Activated CD4-positive, alpha-beta memory T cell treated with anti-CD3 and anti-CD28 coated beads for 36 hours (primary cell): ENCODE data around the gene C1GALT1. TPM values are rescaled to one million over a fixed set of nuclear protein-coding genes. Genes with fewer than 3 reads are reported as not detected.
"Not testable (repeated sequence)": the region's sequence is repeated elsewhere in the genome, so short reads cannot be mapped to it uniquely, and the experiment has no call there.

Source experiments
- CTCF ChIA-PET: fragments of 350-600 bp; sonication (Branson Sonifier 250); formaldehyde crosslinking; loops from one replicate; lab custom pipeline; 2021; ENCODE audit warnings: antibody characterized with exemption, inconsistent platforms; lab: Charles Lee
- POLR2A ChIA-PET: fragments of 350-600 bp; sonication (Branson Sonifier 250); formaldehyde crosslinking; loops from one replicate; lab custom pipeline; 2021; ENCODE audit warnings: antibody characterized with exemption; lab: Charles Lee
- DNase-seq: peaks from one replicate; pipeline ENCODE4 v3.0.0-alpha.2; 2020
- H3K27ac Mint-ChIP-seq: one replicate; pipeline ENCODE4 v1.8.0; 2021; ENCODE audit warnings: mixed read lengths
- H3K27me3 Mint-ChIP-seq: one replicate; pipeline ENCODE4 v1.8.0; 2021; ENCODE audit warnings: mixed read lengths
- H3K36me3 Mint-ChIP-seq: one replicate; pipeline ENCODE4 v1.8.0; 2021; ENCODE audit warnings: mixed read lengths
- H3K4me1 Mint-ChIP-seq: one replicate; pipeline ENCODE4 v1.8.0; 2021; ENCODE audit warnings: low read depth, mixed read lengths
- H3K4me3 Mint-ChIP-seq: one replicate; pipeline ENCODE4 v1.8.0; 2021; ENCODE audit warnings: mild to moderate bottlenecking, mixed read lengths
- H3K9me3 Mint-ChIP-seq: one replicate; pipeline ENCODE4 v1.8.0; 2021; ENCODE audit warnings: mixed read lengths
- intact Hi-C: fragments of 100-400 bp; cut with micrococcal nuclease; formaldehyde crosslinking; loops from one replicate; pipeline ENCODE4 v1.15.1; 2023
- total RNA-seq, 2 experiments: library from RNA; stranded (reverse); gene quantifications; one replicate each; pipeline ENCODE4 v1.2.3, GENCODE V29; 2021

C1GALT1 gene
- total RNA-seq, 2 experiments from 2014 or later = 34.1 to 36.7 TPM

- Mint-ChIP-seq H3K4me1 (peaks cover 25% of the 10 kb centered on the region), H3K4me3 (no peak overlapping the region), H3K27ac (no peak overlapping the region), H3K27me3 (no peaks in the 10 kb centered on the region), H3K9me3 (no peaks in the 10 kb centered on the region), H3K36me3 (peaks cover 16% of the 10 kb centered on the region)
- DNase-seq = peak; percentile 13
- ChIA-PET CTCF (no interaction called here), POLR2A (no interaction called here)
- intact Hi-C loops = no loop called here
These were observed 40.9 kb downstream of the C1GALT1 start for GRCh38 chr7:7223250-7223649.

DNA sequence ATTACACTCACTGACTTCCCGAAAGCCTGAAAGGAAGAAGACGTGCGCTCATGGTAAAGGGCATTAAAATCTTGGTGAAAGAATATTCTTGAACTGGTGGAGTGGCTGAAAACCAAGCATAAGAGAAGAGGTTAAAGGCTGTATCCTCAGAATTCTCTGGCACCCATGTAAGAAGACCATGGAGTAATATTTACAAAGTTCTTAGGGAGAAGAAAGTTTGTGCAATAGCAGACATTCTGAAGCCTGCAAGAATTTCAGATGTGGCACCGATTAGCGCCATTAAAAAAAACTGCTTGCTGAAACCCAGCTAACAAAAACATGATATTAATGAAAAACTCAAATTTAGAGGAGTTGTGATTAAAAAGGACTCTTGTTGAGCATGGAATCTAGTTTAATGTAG is 44.1 kb downstream of the C1GALT1 start:
- no peaks in the 10 kb centered on the region for H3K27me3 Mint-ChIP-seq
- no peak for DNase-seq
- intact Hi-C loops = no loop called here
- H3K9me3 Mint-ChIP-seq = peaks cover 14% of the 10 kb centered on the region
- ChIA-PET POLR2A (no interaction called here), CTCF (no interaction called here)
- H3K4me1 Mint-ChIP-seq = peaks cover 15% of the 10 kb centered on the region
- H3K27ac Mint-ChIP-seq = no peak overlapping the region
- H3K4me3 Mint-ChIP-seq = no peak overlapping the region
- peaks cover 18% of the 10 kb centered on the region for H3K36me3 Mint-ChIP-seq

DNA sequence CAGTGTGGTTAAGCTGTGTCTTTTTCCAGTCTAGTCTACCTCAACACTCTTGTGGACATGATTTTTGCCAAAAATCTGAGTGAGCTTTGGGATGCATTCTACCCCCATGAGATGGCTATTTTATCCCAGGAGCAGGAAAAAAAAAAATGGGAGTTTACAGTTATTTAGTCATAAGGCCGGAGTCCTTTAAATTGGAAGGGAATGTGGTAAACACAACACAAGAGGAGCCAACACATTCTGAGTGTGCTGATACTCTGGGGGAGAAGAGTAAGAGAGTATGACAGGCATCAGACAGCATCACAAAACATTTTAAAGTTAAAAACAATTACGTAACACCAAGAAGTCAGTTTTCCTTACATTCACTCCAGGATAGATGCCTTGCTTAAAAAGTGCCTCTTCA is 46.1 kb downstream of the C1GALT1 start:
- Mint-ChIP-seq H3K9me3 (peaks cover 17% of the 10 kb centered on the region), H3K27me3 (no peaks in the 10 kb centered on the region), H3K4me1 (peaks cover 16% of the 10 kb centered on the region), H3K4me3 (no peak overlapping the region), H3K36me3 (peaks cover 24% of the 10 kb centered on the region), H3K27ac (no peak overlapping the region)
- ChIA-PET CTCF (no interaction called here), POLR2A (no interaction called here)
- DNase-seq = no peak
- intact Hi-C loops = no loop called here

GRCh38 chr7:7228967-7229366 is 46.6 kb downstream of the C1GALT1 start:
- H3K27me3 Mint-ChIP-seq = no peaks in the 10 kb centered on the region
- peaks cover 17% of the 10 kb centered on the region for H3K9me3 Mint-ChIP-seq
- CTCF ChIA-PET = no interaction called here
- H3K4me3 Mint-ChIP-seq = no peak overlapping the region
- DNase-seq = no peak
- peaks cover 11% of the 10 kb centered on the region for H3K4me1 Mint-ChIP-seq
- H3K36me3 Mint-ChIP-seq = peaks cover 24% of the 10 kb centered on the region
- POLR2A ChIA-PET = no interaction called here
- intact Hi-C loops = no loop called here
- no peak overlapping the region for H3K27ac Mint-ChIP-seq

DNA sequence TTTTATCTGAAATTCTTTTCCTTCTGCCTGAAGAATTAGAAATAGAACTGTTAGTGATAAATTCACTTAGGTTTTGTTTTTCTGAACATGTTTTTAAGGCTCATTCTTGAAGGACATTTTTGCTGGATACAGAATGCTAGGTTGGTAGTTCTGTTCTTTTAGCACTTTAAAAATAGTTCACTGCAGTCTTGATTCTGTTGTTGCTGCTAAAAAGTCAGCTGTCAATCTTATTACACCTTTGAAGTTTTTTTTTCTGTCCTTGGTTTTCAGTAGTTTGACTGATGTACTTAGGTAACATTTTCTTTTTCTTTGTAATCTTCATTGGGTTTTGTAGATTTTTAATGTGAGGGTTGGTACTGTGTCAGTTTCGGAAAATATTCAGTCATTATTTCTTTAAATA is 48.7 kb downstream of the C1GALT1 start:
- no peak overlapping the region for H3K27ac Mint-ChIP-seq
- peaks cover 11% of the 10 kb centered on the region for H3K4me1 Mint-ChIP-seq
- peaks cover 29% of the 10 kb centered on the region for H3K36me3 Mint-ChIP-seq
- ChIA-PET CTCF (interaction anchor here (0.6 to 0.7 kb wide), 2 partner anchors 33 to 51 kb away, joined by 3 read pairs; no protein-coding TSS in a partner anchor), POLR2A (no interaction called here)
- intact Hi-C loops = no loop called here
- H3K27me3 Mint-ChIP-seq = no peaks in the 10 kb centered on the region
- no peak overlapping the region for H3K4me3 Mint-ChIP-seq
- H3K9me3 Mint-ChIP-seq = peaks cover 17% of the 10 kb centered on the region
- no peak for DNase-seq

GRCh38 chr7:7231865-7232264 is 49.5 kb downstream of the C1GALT1 start:
- Mint-ChIP-seq H3K36me3 (peaks cover 25% of the 10 kb centered on the region), H3K4me1 (peaks cover 11% of the 10 kb centered on the region), H3K9me3 (peaks cover 17% of the 10 kb centered on the region), H3K27me3 (no peaks in the 10 kb centered on the region), H3K4me3 (no peak overlapping the region), H3K27ac (no peak overlapping the region)
- no peak for DNase-seq
- ChIA-PET CTCF (no interaction called here), POLR2A (no interaction called here)
- intact Hi-C loops = no loop called here

GRCh38 chr7:7235347-7235746 is 53.0 kb downstream of the C1GALT1 start:
- Mint-ChIP-seq H3K36me3 (peaks cover 45% of the 10 kb centered on the region), H3K9me3 (peaks cover 10% of the 10 kb centered on the region), H3K27me3 (no peaks in the 10 kb centered on the region), H3K4me3 (no peak overlapping the region), H3K27ac (no peak overlapping the region), H3K4me1 (peaks cover 14% of the 10 kb centered on the region)
- DNase-seq = no peak
- intact Hi-C loops = no loop called here
- CTCF ChIA-PET = no interaction called here
- POLR2A ChIA-PET = no interaction called here

GRCh38 chr7:7236041-7236440 is 53.7 kb downstream of the C1GALT1 start:
- H3K4me3 Mint-ChIP-seq = no peak overlapping the region
- intact Hi-C loops = no loop called here
- H3K27ac Mint-ChIP-seq = no peak overlapping the region
- POLR2A ChIA-PET = no interaction called here
- H3K36me3 Mint-ChIP-seq = peaks cover 43% of the 10 kb centered on the region
- peaks cover 14% of the 10 kb centered on the region for H3K4me1 Mint-ChIP-seq
- CTCF ChIA-PET = no interaction called here
- peaks cover 7% of the 10 kb centered on the region for H3K9me3 Mint-ChIP-seq
- DNase-seq = no peak
- H3K27me3 Mint-ChIP-seq = no peaks in the 10 kb centered on the region

DNA sequence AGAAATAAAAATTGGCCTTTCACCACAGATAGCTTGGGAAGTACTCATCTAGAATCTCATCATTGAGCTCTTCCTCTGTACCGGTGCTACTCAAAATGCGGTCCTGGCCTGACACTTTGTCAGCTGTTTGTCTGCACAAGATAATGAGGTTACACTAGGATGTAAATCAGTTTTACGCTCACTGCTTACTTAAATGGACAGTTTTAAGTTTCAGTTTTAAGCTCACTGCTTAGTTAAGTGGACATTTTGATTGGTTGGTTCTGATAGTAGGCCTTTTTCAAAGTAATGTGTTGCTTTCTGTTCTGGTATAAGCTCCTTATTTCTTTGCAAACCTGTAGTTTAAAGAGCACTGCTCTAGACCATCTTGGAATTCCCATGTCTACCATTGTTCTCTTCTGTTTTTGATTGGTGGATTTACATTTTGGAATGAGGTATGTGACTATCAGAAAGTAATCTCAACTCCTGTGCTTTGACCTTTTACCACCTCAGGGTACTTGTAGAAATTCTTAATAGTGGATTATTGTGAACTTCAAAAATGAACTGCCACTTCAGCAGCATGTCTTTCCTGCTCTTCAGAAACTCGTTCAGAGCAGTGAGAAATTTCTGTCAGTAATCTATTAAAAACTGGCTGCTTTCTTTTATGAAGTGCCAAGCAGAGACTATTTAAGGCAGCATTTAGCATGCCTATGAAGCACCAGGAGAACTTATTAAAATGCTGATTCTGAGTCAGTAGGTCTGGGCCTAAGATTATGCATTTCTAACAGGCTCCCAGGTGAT is 55.0 kb downstream of the C1GALT1 start:
- H3K4me1 Mint-ChIP-seq = peaks cover 6% of the 10 kb centered on the region
- no peak for DNase-seq
- ChIA-PET CTCF (no interaction called here), POLR2A (no interaction called here)
- H3K9me3 Mint-ChIP-seq = no peaks in the 10 kb centered on the region
- H3K27me3 Mint-ChIP-seq = no peaks in the 10 kb centered on the region
- H3K27ac Mint-ChIP-seq = no peak overlapping the region
- peaks cover 35% of the 10 kb centered on the region for H3K36me3 Mint-ChIP-seq
- intact Hi-C loops = no loop called here
- no peak overlapping the region for H3K4me3 Mint-ChIP-seq

- Mint-ChIP-seq H3K27ac (no peak overlapping the region), H3K4me3 (no peak overlapping the region), H3K4me1 (peaks cover 6% of the 10 kb centered on the region), H3K9me3 (no peaks in the 10 kb centered on the region), H3K27me3 (no peaks in the 10 kb centered on the region), H3K36me3 (peaks cover 38% of the 10 kb centered on the region)
- no peak for DNase-seq
- intact Hi-C loops = no loop called here
- CTCF ChIA-PET = no interaction called here
- POLR2A ChIA-PET = no interaction called here
These were observed 55.6 kb downstream of the C1GALT1 start for GRCh38 chr7:7237978-7238267.

- no peaks in the 10 kb centered on the region for H3K9me3 Mint-ChIP-seq
- no peak overlapping the region for H3K27ac Mint-ChIP-seq
- peaks cover 6% of the 10 kb centered on the region for H3K4me1 Mint-ChIP-seq
- intact Hi-C loops = no loop called here
- H3K36me3 Mint-ChIP-seq = peaks cover 49% of the 10 kb centered on the region
- ChIA-PET POLR2A (interaction anchor here (1.4 kb wide), 1 partner anchor 58 kb away, joined by 3 read pairs; no protein-coding TSS in a partner anchor), CTCF (interaction anchor here (1.0 kb wide), 1 partner anchor 15 kb away, joined by 3 read pairs; no protein-coding TSS in a partner anchor)
- no peak overlapping the region for H3K4me3 Mint-ChIP-seq
- no peak for DNase-seq
- H3K27me3 Mint-ChIP-seq = no peaks in the 10 kb centered on the region
These were observed 57.0 kb downstream of the C1GALT1 start for GRCh38 chr7:7239346-7239745.

GRCh38 chr7:7242899-7243298 is 60.6 kb downstream of the C1GALT1 start:
- H3K36me3 Mint-ChIP-seq = peaks cover 41% of the 10 kb centered on the region
- ChIA-PET POLR2A (no interaction called here), CTCF (no interaction called here)
- DNase-seq = no peak
- peaks cover 14% of the 10 kb centered on the region for H3K4me1 Mint-ChIP-seq
- H3K27ac Mint-ChIP-seq = no peak overlapping the region
- no peaks in the 10 kb centered on the region for H3K9me3 Mint-ChIP-seq
- intact Hi-C loops = no loop called here
- no peaks in the 10 kb centered on the region for H3K27me3 Mint-ChIP-seq
- H3K4me3 Mint-ChIP-seq = no peak overlapping the region

- DNase-seq, H3K27ac Mint-ChIP-seq, CTCF ChIA-PET, POLR2A ChIA-PET, H3K27me3 Mint-ChIP-seq, H3K4me3 Mint-ChIP-seq, intact Hi-C loops, H3K9me3 Mint-ChIP-seq: not testable (repeated sequence)
- H3K4me1 Mint-ChIP-seq = peaks cover 10% of the 10 kb centered on the region
- H3K36me3 Mint-ChIP-seq = peaks cover 26% of the 10 kb centered on the region
These were observed 62.9 kb downstream of the C1GALT1 start for GRCh38 chr7:7245233-7245632.
